HepG2 (cell line): ENCODE measurements around the gene TMEM127. TPM values are rescaled to one million over a fixed set of nuclear protein-coding genes. Genes with fewer than 3 reads are reported as not detected.
A peak's percentile ranks its signal among the peaks of the same experiment; 100 is the strongest.

ENCODE experiments used
- ATAC-seq: fragments of 200-7000 bp; cut with Tn5 transposase; 3 replicates; pipeline ENCODE4 v1.9.1; 2020; ENCODE audit warnings: mild to moderate bottlenecking, moderate library complexity
- BruUV-seq: library from RNA; stranded (reverse); fragments of 400-500 nt; replicated peaks from 2 replicates; lab custom pipeline; 2021; lab: Mats Ljungman, UMichigan
- CTCF ChIA-PET: fragments of 300-600 bp; formaldehyde crosslinking; extraction: SDS; loops from one replicate; lab custom pipeline; 2021; ENCODE audit warnings: low total read pairs, inconsistent platforms, low intra/inter-chr PET ratio; lab: Yijun Ruan, JAX
- POLR2A ChIA-PET: fragments of 350-600 bp; sonication (Branson Sonifier 250); formaldehyde crosslinking; loops from one replicate; lab custom pipeline; 2020; ENCODE audit warnings: antibody characterized with exemption, inconsistent platforms; lab: Yijun Ruan, JAX
- DNase-seq: peaks from one replicate; pipeline ENCODE4 v3.0.0-alpha.2; 2015; ENCODE audit warnings: low spot score
- FAIRE-seq: peaks from 3 replicates; lab custom pipeline; 2011; peaks lifted over from hg19 to GRCh38; lab: Jason Lieb, UNC
- H2AFZ ChIP-seq: one replicate; pipeline ENCODE4 v1.6.1; 2011; ENCODE audit warnings: low read length, inconsistent platforms
- H3K27ac ChIP-seq: fragments of 300-600 bp; 3 replicates; pipeline ENCODE4 v1.8.0; 2011; ENCODE audit warnings: mixed run types, mild to moderate bottlenecking, mixed read lengths, low read length, inconsistent platforms; ENCODE audit not compliant: insufficient read depth; ENCODE audit errors: extremely low read length
- H3K27me3 ChIP-seq, 2 experiments: fragments of 200-600 bp in 1 of 2; 2 replicates in 1 of 2; 3 replicates in 1 of 2; pipeline versions ENCODE4 v1.6.0 to v1.8.0; 2011; ENCODE audit warnings: low read length in 2 of 2, mild to moderate bottlenecking in 2 of 2, moderate library complexity in 2 of 2, inconsistent platforms in 1 of 2; ENCODE audit not compliant: insufficient read depth in 2 of 2, control insufficient read depth in 1 of 2
- H3K36me3 ChIP-seq, 2 experiments: fragments of 200-600 bp in 1 of 2; replicated peaks in 1 of 2; 2 replicates in 1 of 2; 3 replicates in 1 of 2; pipeline versions ENCODE4 v1.5.1 to v1.8.0; 2011; ENCODE audit warnings: low read length in 2 of 2, inconsistent platforms in 1 of 2; ENCODE audit not compliant: insufficient read depth in 2 of 2, control insufficient read depth in 1 of 2
- H3K4me1 ChIP-seq: 2 replicates; pipeline ENCODE4 v1.5.1; 2012; ENCODE audit warnings: low read length, inconsistent platforms; ENCODE audit not compliant: insufficient read depth
- H3K4me2 ChIP-seq: 2 replicates; pipeline ENCODE4 v1.6.0; 2011; ENCODE audit warnings: low read depth, low read length, inconsistent platforms
- H3K4me3 ChIP-seq, 3 experiments: fragments of 200-600 bp in 1 of 3; sonication (generic), shearing (Covaris generic) in 1 of 3; replicated peaks in 1 of 3; 2 replicates each; pipeline ENCODE4 v1.5.1; 2011 to 2016; ENCODE audit warnings: low read length in 3 of 3, inconsistent platforms in 2 of 3, low read depth in 2 of 3, mild to moderate bottlenecking in 2 of 3, control low read depth in 1 of 3, mixed read lengths in 1 of 3; ENCODE audit not compliant: insufficient read depth in 1 of 3
- H3K79me2 ChIP-seq: one replicate; pipeline ENCODE4 v1.6.1; 2011; ENCODE audit warnings: low read length, inconsistent platforms; ENCODE audit not compliant: insufficient read depth
- H3K9ac ChIP-seq: 2 replicates; pipeline ENCODE4 v1.6.0; 2011; ENCODE audit warnings: mild to moderate bottlenecking, low read depth, low read length, inconsistent platforms; ENCODE audit not compliant: insufficient read depth
- H3K9me3 ChIP-seq: 2 replicates; pipeline ENCODE4 v1.5.1; 2012; ENCODE audit warnings: mild to moderate bottlenecking, low read length
- H4K20me1 ChIP-seq: 2 replicates; pipeline ENCODE4 v1.6.0; 2011; ENCODE audit warnings: inconsistent platforms, mild to moderate bottlenecking, low read length, moderate library complexity; ENCODE audit not compliant: insufficient read depth
- CREB1 ChIP-seq, 2 experiments: fragments of 450-650 bp in 1 of 2; IDR thresholded peaks; 2 replicates each; pipeline ENCODE4 v1.6.1; 2016 to 2017; ENCODE audit warnings: control low read depth in 1 of 2, mild to moderate bottlenecking in 1 of 2, missing compliant biosample characterization in 1 of 2, missing genetic modification characterization in 1 of 2
- GABPB1 ChIP-seq: IDR thresholded peaks from 2 replicates; pipeline ENCODE4 v1.6.1; 2016; ENCODE audit warnings: mild to moderate bottlenecking, missing genetic modification reagents, moderate library complexity, missing compliant biosample characterization
- GMEB1 ChIP-seq: sonication (generic); formaldehyde crosslinking; IDR thresholded peaks from 2 replicates; pipeline ENCODE4 v1.5.1; 2020; ENCODE audit warnings: missing genetic modification reagents, mild to moderate bottlenecking, borderline replicate concordance
- IRF1 ChIP-seq: sonication (generic); formaldehyde crosslinking; IDR thresholded peaks from 2 replicates; pipeline ENCODE4 v1.4.0; 2020; ENCODE audit warnings: low read depth, mild to moderate bottlenecking, missing genetic modification reagents
- KLF12 ChIP-seq: sonication (generic); formaldehyde crosslinking; IDR thresholded peaks from 2 replicates; pipeline ENCODE4 v1.4.0; 2020; ENCODE audit warnings: missing genetic modification reagents, borderline replicate concordance
- MED1 ChIP-seq: sonication (generic); formaldehyde crosslinking; IDR thresholded peaks from 2 replicates; pipeline ENCODE4 v1.4.0; 2020; ENCODE audit warnings: missing genetic modification reagents
- RBM39 ChIP-seq: fragments of 200-400 bp; formaldehyde crosslinking; IDR thresholded peaks from one replicate; pipeline ENCODE4 v1.6.1; 2018; ENCODE audit warnings: antibody characterized with exemption, mild to moderate bottlenecking, low read depth, low read length; ENCODE audit not compliant: poor library complexity, severe bottlenecking
- SETDB1 ChIP-seq: sonication (generic); formaldehyde crosslinking; IDR thresholded peaks from 2 replicates; pipeline ENCODE4 v1.5.1; 2020; ENCODE audit warnings: missing genetic modification reagents, mild to moderate bottlenecking, borderline replicate concordance
- SIX4 ChIP-seq: sonication (generic); formaldehyde crosslinking; IDR thresholded peaks from 2 replicates; pipeline ENCODE4 v1.4.0; 2020; ENCODE audit warnings: missing genetic modification reagents
- ZBTB10 ChIP-seq: sonication (generic); formaldehyde crosslinking; IDR thresholded peaks from 2 replicates; pipeline ENCODE4 v1.4.0; 2020; ENCODE audit warnings: missing genetic modification reagents, borderline replicate concordance
- ZNF503 ChIP-seq: sonication (generic); formaldehyde crosslinking; IDR thresholded peaks from 2 replicates; pipeline ENCODE4 v1.4.0; 2020; ENCODE audit warnings: missing genetic modification reagents
- ZNF576 ChIP-seq: sonication (generic); formaldehyde crosslinking; IDR thresholded peaks from 2 replicates; pipeline ENCODE4 v1.4.0; 2020; ENCODE audit warnings: mild to moderate bottlenecking, missing genetic modification reagents
- ZNF607 ChIP-seq: sonication (generic); formaldehyde crosslinking; IDR thresholded peaks from 2 replicates; pipeline ENCODE4 v1.5.1; 2020; ENCODE audit warnings: missing genetic modification reagents, mild to moderate bottlenecking, borderline replicate concordance
- ZNF773 ChIP-seq: sonication (generic); formaldehyde crosslinking; IDR thresholded peaks from 2 replicates; pipeline ENCODE4 v1.4.0; 2020; ENCODE audit warnings: missing genetic modification reagents, borderline replicate concordance
- WGBS: methylation state at CpG from one replicate; pipeline ENCODE4 v1.1.6; 2017; ENCODE audit warnings: low lambda C conversion rate; 5-methylcytosine and 5-hydroxymethylcytosine counted together
- in situ Hi-C: cut with HindIII; loops from 2 replicates; pipeline ENCODE4 v1.10.0; 2017; ENCODE audit warnings: low pct_unique_long_range_greater_than_20kb; ENCODE audit not compliant: extremely low pct_ligation_motif_present
- intact Hi-C: fragments of 100-400 bp; cut with micrococcal nuclease; formaldehyde crosslinking; loops from one replicate; pipeline ENCODE4 v1.10.0; 2022; ENCODE audit not compliant: unreplicated experiment
- polyA plus RNA-seq, 8 experiments: library from polyadenylated mRNA; depleted of rRNA in 3 of 8; stranded (reverse) in 7 of 8; unstranded in 1 of 8; fragments of >200 nt; fragmentation: Illumina TruSeq in 4 of 8; extraction: Trizol in 4 of 8; gene quantifications; 2 replicates each; pipeline versions ENCODE4 v1.2.1 to v1.2.3, GENCODE V29; 2011 to 2016; ENCODE audit warnings: low read depth in 4 of 8, missing spikeins in 1 of 8, mixed read lengths in 1 of 8; ENCODE audit not compliant: insufficient read depth in 1 of 8
- total RNA-seq, 5 experiments: library from RNA; depleted of rRNA; stranded (reverse); fragments of >200 nt; fragmentation: Illumina TruSeq; extraction: Trizol; gene quantifications; 2 replicates each; pipeline ENCODE4 v1.2.3, GENCODE V29; 2016; ENCODE audit warnings: low read depth in 1 of 5

Gene TMEM127
- total and polyA plus RNA-seq, 2 of the 13 experiments (the other 11 are each of a cell fraction or from before 2014, with no cell fraction given): 21.5 to 33.9 TPM

- BruUV-seq: TSS peak; percentile 69
- peaks cover 37% of the 10 kb centered on the region for H4K20me1 ChIP-seq
- H3K9ac ChIP-seq: peak overlapping the region; percentile 67
- WGBS: 16% methylated on average over 19 of the region's 21 CpGs
- DNase-seq (no peak), ATAC-seq (no peak; the same call in 2 of the 3 replicates), FAIRE-seq (no peak)
- ChIA-PET POLR2A (interaction anchor here (0.8 to 4.2 kb wide), 23 partner anchors 9 to 127 kb away, joined by 3 to 91 read pairs (median 9); partner anchors contain the start of genes CIAO1, NCAPH, SNRNP200 and TMEM127), CTCF (no interaction called here)
- H3K9me3 ChIP-seq: no peaks in the 10 kb centered on the region
- H3K79me2 ChIP-seq: peaks cover 55% of the 10 kb centered on the region
- peaks cover 0 to 5% of the 10 kb centered on the region in 2 experiments; a peak in 1 of 5 replicates for H3K36me3 ChIP-seq
- no peak overlapping the region for H2AFZ ChIP-seq
- peak overlapping the region; percentile 99 for H3K27ac ChIP-seq
- peak overlapping the region; percentile 90 for H3K4me2 ChIP-seq
- peak overlapping the region; percentile 81 to 96 (median 84) for H3K4me3 ChIP-seq
- in situ Hi-C loops (loop anchor here (5.0 kb wide), 1 partner anchor 53 kb away; no protein-coding TSS in a partner anchor), intact Hi-C loops (loop anchor here (10.0 kb wide), 1 partner anchor 116 kb away; the partner anchor contains the start of gene ITPRIPL1)
- H3K27me3 ChIP-seq: no peaks in the 10 kb centered on the region; a peak in 1 of 5 replicates
- peaks cover 55% of the 10 kb centered on the region for H3K4me1 ChIP-seq
- 0 out of 2 replicates have a peak, but pooled peaks have one; percentile 9 for TF ChIP-seq ZNF576 (CRISPR knock-in tag)
- TF ChIP-seq ZNF607 (CRISPR knock-in tag): peak; percentile 16; the same call in 1 of the 2 replicates
- TF ChIP-seq GABPB1 (CRISPR knock-in tag): peak; percentile 78; the same call in 1 of the 2 replicates
- no peak for TF ChIP-seq SIX4 (CRISPR knock-in tag)
- no peak for TF ChIP-seq IRF1
- peak; percentile 61; the same call in 1 of the 2 replicates for TF ChIP-seq ZNF503 (CRISPR knock-in tag)
- TF ChIP-seq KLF12 (CRISPR knock-in tag): peak; percentile 90; the same call in 1 of the 2 replicates
- no peak for TF ChIP-seq SETDB1 (CRISPR knock-in tag)
- TF ChIP-seq GMEB1 (CRISPR knock-in tag): no peak
- TF ChIP-seq ZBTB10 (CRISPR knock-in tag): peak; percentile 24; the same call in 1 of the 2 replicates
- no peak for TF ChIP-seq RBM39
- TF ChIP-seq MED1 (CRISPR knock-in tag): peak; percentile 70
- no peak for TF ChIP-seq CREB1 (IDR thresholded peaks at IDR 0.05)
- 0 out of 2 replicates have a peak, but pooled peaks have one; percentile 10 for TF ChIP-seq CREB1 (CRISPR knock-in tag; IDR thresholded peaks at IDR 0.05)
- no peak for TF ChIP-seq ZNF773 (CRISPR knock-in tag)
Measured at GRCh38 chr2:96209011-96209728, 56.6 kb downstream of the TMEM127 start.
